Nephron progenitor cell (in vitro differentiated cells): ENCODE data around the gene AGAP1.

ENCODE experiments used
- DNase-seq: peaks from one replicate; pipeline ENCODE4 v3.0.0; 2021
- H3K27ac Mint-ChIP-seq: 2 replicates; pipeline ENCODE4 v1.8.0; 2021; ENCODE audit warnings: mild to moderate bottlenecking, moderate library complexity, mixed read lengths
- H3K27me3 Mint-ChIP-seq: 2 replicates; pipeline ENCODE4 v1.8.0; 2021; ENCODE audit warnings: mild to moderate bottlenecking, low read depth, mixed read lengths; ENCODE audit not compliant: poor library complexity
- H3K36me3 Mint-ChIP-seq: 2 replicates; pipeline ENCODE4 v1.8.0; 2021; ENCODE audit warnings: low read depth, mixed read lengths
- H3K4me1 Mint-ChIP-seq: 2 replicates; pipeline ENCODE4 v1.8.0; 2021; ENCODE audit warnings: mixed read lengths
- H3K4me3 Mint-ChIP-seq: 2 replicates; pipeline ENCODE4 v1.8.0; 2021; ENCODE audit warnings: mild to moderate bottlenecking, moderate library complexity, mixed read lengths
- H3K9me3 Mint-ChIP-seq: 2 replicates; pipeline ENCODE4 v1.8.0; 2021; ENCODE audit warnings: mild to moderate bottlenecking, moderate library complexity, mixed read lengths
- CTCF ChIP-seq: fragments of 200-600 bp; sonication (generic); IDR thresholded peaks from 2 replicates; pipeline ENCODE4 v1.5.0; 2021; ENCODE audit warnings: antibody characterized with exemption

Gene AGAP1

GRCh38 chr2:235989591-235989990, 495.7 kb downstream of the AGAP1 start:
- TF ChIP-seq CTCF = no peak
- no peak for DNase-seq
- Mint-ChIP-seq H3K27me3 (peaks cover 5% of the 10 kb centered on the region), H3K27ac (peak overlapping the region; percentile 2), H3K9me3 (no peaks in the 10 kb centered on the region), H3K4me3 (no peak overlapping the region), H3K36me3 (peaks cover 44% of the 10 kb centered on the region), H3K4me1 (peaks cover 18% of the 10 kb centered on the region)

- no peak for TF ChIP-seq CTCF
- DNase-seq = no peak
- no peaks in the 10 kb centered on the region for H3K9me3 Mint-ChIP-seq
- peaks cover 36% of the 10 kb centered on the region for H3K36me3 Mint-ChIP-seq
- no peak overlapping the region for H3K4me3 Mint-ChIP-seq
- peaks cover 18% of the 10 kb centered on the region for H3K4me1 Mint-ChIP-seq
- no peak overlapping the region for H3K27ac Mint-ChIP-seq
- peaks cover 5% of the 10 kb centered on the region for H3K27me3 Mint-ChIP-seq
Observed at GRCh38 chr2:235990344-235990743, 496.5 kb downstream of the AGAP1 start.

GRCh38 chr2:235992024-235992423, 498.2 kb downstream of the AGAP1 start:
- Mint-ChIP-seq H3K4me3 (no peak overlapping the region), H3K36me3 (peaks cover 28% of the 10 kb centered on the region), H3K9me3 (no peaks in the 10 kb centered on the region), H3K27ac (no peak overlapping the region), H3K4me1 (peaks cover 18% of the 10 kb centered on the region), H3K27me3 (peaks cover 5% of the 10 kb centered on the region)
- no peak for TF ChIP-seq CTCF
- no peak for DNase-seq

- TF ChIP-seq CTCF = no peak
- Mint-ChIP-seq H3K36me3 (peaks cover 11% of the 10 kb centered on the region), H3K4me3 (no peak overlapping the region), H3K27ac (no peak overlapping the region), H3K9me3 (no peaks in the 10 kb centered on the region), H3K4me1 (peaks cover 8% of the 10 kb centered on the region), H3K27me3 (peaks cover 2% of the 10 kb centered on the region)
- no peak for DNase-seq
Observed at GRCh38 chr2:235996419-235996818, 502.6 kb downstream of the AGAP1 start.

GRCh38 chr2:235999011-235999410, 505.2 kb downstream of the AGAP1 start:
- no peaks in the 10 kb centered on the region for H3K9me3 Mint-ChIP-seq
- no peak overlapping the region for H3K4me3 Mint-ChIP-seq
- H3K27me3 Mint-ChIP-seq = peaks cover 2% of the 10 kb centered on the region
- H3K36me3 Mint-ChIP-seq = peaks cover 7% of the 10 kb centered on the region
- TF ChIP-seq CTCF = no peak
- H3K4me1 Mint-ChIP-seq = peaks cover 26% of the 10 kb centered on the region
- H3K27ac Mint-ChIP-seq = no peak overlapping the region
- no peak for DNase-seq

- H3K27me3 Mint-ChIP-seq = peaks cover 2% of the 10 kb centered on the region
- peaks cover 22% of the 10 kb centered on the region for H3K36me3 Mint-ChIP-seq
- H3K4me1 Mint-ChIP-seq = peaks cover 39% of the 10 kb centered on the region
- no peak for DNase-seq
- no peak for TF ChIP-seq CTCF
- H3K9me3 Mint-ChIP-seq = peaks cover 11% of the 10 kb centered on the region
- no peak overlapping the region for H3K27ac Mint-ChIP-seq
- no peak overlapping the region for H3K4me3 Mint-ChIP-seq
Observed at GRCh38 chr2:236001166-236001828, 507.5 kb downstream of the AGAP1 start.
